SK-N-SH (cell line): ENCODE measurements around the gene UMODL1. TPM values are rescaled to one million over a fixed set of nuclear protein-coding genes. Genes with fewer than 3 reads are reported as not detected.
A peak's percentile ranks its signal among the peaks of the same experiment; 100 is the strongest.

Experiments
- CTCF ChIA-PET: fragments of 300-600, 350-600 bp; formaldehyde crosslinking; extraction: SDS; loops from one replicate; lab custom pipeline; 2021; lab: Yijun Ruan, JAX
- POLR2A ChIA-PET: fragments of 350-600 bp; sonication (Branson Sonifier 250); formaldehyde crosslinking; extraction: SDS; loops from one replicate; lab custom pipeline; 2020; ENCODE audit warnings: antibody characterized with exemption, inconsistent platforms; lab: Yijun Ruan, JAX
- DNase-seq: peaks from one replicate; pipeline ENCODE4 v3.0.0; 2012
- H2AFZ ChIP-seq: fragments of 200-600 bp; sonication (generic); 2 replicates; pipeline ENCODE4 v1.8.1; 2016; ENCODE audit warnings: antibody characterized with exemption, mild to moderate bottlenecking, low read depth
- H3F3A ChIP-seq: fragments of 200-600 bp; sonication (generic); replicated peaks from 2 replicates; pipeline ENCODE3; 2016; ENCODE audit warnings: antibody characterized with exemption, mild to moderate bottlenecking; ENCODE audit not compliant: insufficient read depth
- H3K27ac ChIP-seq, 2 experiments: fragments of 200-500 bp in 1 of 2; fragments of 200-600 bp in 1 of 2; sonication (Bioruptor generic) in 1 of 2; sonication (generic), shearing (Covaris generic) in 1 of 2; 2 replicates each; pipeline versions ENCODE4 v1.5.1 to v1.6.1; 2014 to 2016; ENCODE audit warnings: low read depth in 2 of 2, inconsistent platforms in 1 of 2, low read length in 1 of 2, mild to moderate bottlenecking in 1 of 2, mixed read lengths in 1 of 2
- H3K27me3 ChIP-seq: fragments of 200-600 bp; sonication (generic), shearing (Covaris generic); 2 replicates; pipeline ENCODE4 v1.6.1; 2016; ENCODE audit warnings: mixed run types; ENCODE audit not compliant: insufficient read depth
- H3K36me3 ChIP-seq, 2 experiments: fragments of 200-500 bp in 1 of 2; fragments of 200-600 bp in 1 of 2; sonication (Bioruptor generic) in 1 of 2; sonication (generic) in 1 of 2; replicated peaks in 1 of 2; 2 replicates each; pipeline versions ENCODE3 to v1.5.1; 2014 to 2016; ENCODE audit warnings: low read length in 1 of 2, mild to moderate bottlenecking in 1 of 2; ENCODE audit not compliant: insufficient read depth in 2 of 2, control insufficient read depth in 1 of 2
- H3K4me1 ChIP-seq, 2 experiments: fragments of 200-500 bp in 1 of 2; fragments of 200-600 bp in 1 of 2; sonication (Bioruptor generic) in 1 of 2; sonication (generic), shearing (Covaris generic) in 1 of 2; 2 replicates each; pipeline versions ENCODE4 v1.5.1 to v1.6.1; 2014 to 2016; ENCODE audit warnings: low read depth in 1 of 2, low read length in 1 of 2, mixed run types in 1 of 2; ENCODE audit not compliant: insufficient read depth in 2 of 2, control insufficient read depth in 1 of 2
- H3K4me2 ChIP-seq: fragments of 200-600 bp; sonication (generic), shearing (Covaris generic); 2 replicates; pipeline ENCODE4 v1.6.1; 2017; ENCODE audit warnings: mixed run types
- H3K4me3 ChIP-seq, 2 experiments: fragments of 200-500 bp in 1 of 2; fragments of 200-600 bp in 1 of 2; sonication (Bioruptor generic) in 1 of 2; sonication (generic), shearing (Covaris generic) in 1 of 2; 2 replicates each; pipeline versions ENCODE4 v1.5.1 to v1.8.1; 2014 to 2016; ENCODE audit warnings: low read depth in 2 of 2, inconsistent platforms in 1 of 2, low read length in 1 of 2, mild to moderate bottlenecking in 1 of 2, mixed read lengths in 1 of 2, moderate library complexity in 1 of 2
- H3K79me2 ChIP-seq: fragments of 200-600 bp; sonication (generic); 2 replicates; pipeline ENCODE4 v1.8.1; 2017; ENCODE audit warnings: mild to moderate bottlenecking; ENCODE audit not compliant: insufficient read depth
- H3K9ac ChIP-seq: fragments of 200-600 bp; sonication (generic); 2 replicates; pipeline ENCODE4 v1.6.1; 2017; ENCODE audit warnings: mixed run types
- H3K9me2 ChIP-seq: fragments of 200-600 bp; sonication (generic); 2 replicates; pipeline ENCODE4 v1.6.1; 2017; ENCODE audit warnings: mixed run types
- H3K9me3 ChIP-seq: fragments of 200-600 bp; sonication (generic); 2 replicates; pipeline ENCODE4 v1.6.1; 2017; ENCODE audit warnings: mixed run types, mild to moderate bottlenecking, moderate library complexity
- H4K20me1 ChIP-seq: fragments of 200-600 bp; sonication (generic); 2 replicates; pipeline ENCODE4 v1.6.1; 2017; ENCODE audit warnings: mild to moderate bottlenecking, mixed run types; ENCODE audit not compliant: insufficient read depth
- CHD2 ChIP-seq: fragments of 150-350 bp; IDR thresholded peaks from 2 replicates; pipeline ENCODE4 v1.6.1; 2018; ENCODE audit warnings: low read length; ENCODE audit not compliant: partially characterized antibody
- ELF1 ChIP-seq: IDR thresholded peaks from 2 replicates; pipeline ENCODE4 v1.4.0; 2012
- EZH2phosphoT487 ChIP-seq: fragments of 200-600 bp; sonication (generic); IDR thresholded peaks from 2 replicates; pipeline ENCODE4 v1.6.1; 2017; ENCODE audit warnings: low read depth, mixed run types, mild to moderate bottlenecking, antibody characterized with exemption, moderate library complexity, borderline replicate concordance
- FOSL2 ChIP-seq: IDR thresholded peaks from 2 replicates; pipeline ENCODE4 v1.4.0; 2012; ENCODE audit warnings: low read depth, mild to moderate bottlenecking, moderate library complexity, borderline replicate concordance
- FOXJ3 ChIP-seq: sonication (generic); formaldehyde crosslinking; IDR thresholded peaks from 2 replicates; pipeline ENCODE4 v1.5.1; 2020; ENCODE audit warnings: mild to moderate bottlenecking, missing genetic modification reagents
- GABPA ChIP-seq: IDR thresholded peaks from 2 replicates; pipeline ENCODE4 v1.4.0; 2012; ENCODE audit warnings: low read depth, mild to moderate bottlenecking
- IRF3 ChIP-seq: fragments of 150-350 bp; IDR thresholded peaks from 2 replicates; pipeline ENCODE4 v1.6.1; 2016; ENCODE audit warnings: mild to moderate bottlenecking, low read depth, low read length
- MAX ChIP-seq: IDR thresholded peaks from 2 replicates; pipeline ENCODE4 v1.4.0; 2012; ENCODE audit warnings: low read depth
- MEF2A ChIP-seq: IDR thresholded peaks from 2 replicates; pipeline ENCODE4 v1.4.0; 2012; ENCODE audit warnings: low read depth, borderline replicate concordance
- NFIC ChIP-seq: IDR thresholded peaks from 2 replicates; pipeline ENCODE4 v1.4.0; 2012; ENCODE audit warnings: borderline replicate concordance
- RAD21 ChIP-seq: IDR thresholded peaks from 2 replicates; pipeline ENCODE4 v1.6.1; 2012; ENCODE audit warnings: mild to moderate bottlenecking, low read length
- RFX5 ChIP-seq: IDR thresholded peaks from 2 replicates; pipeline ENCODE4 v1.6.1; 2012; ENCODE audit warnings: mild to moderate bottlenecking, improper control_type of control experiment, low read length
- RXRA ChIP-seq: IDR thresholded peaks from 2 replicates; pipeline ENCODE4 v1.4.0; 2012; ENCODE audit warnings: low read depth, mild to moderate bottlenecking, borderline replicate concordance
- SMC3 ChIP-seq: IDR thresholded peaks from 2 replicates; pipeline ENCODE4 v1.6.1; 2012; ENCODE audit warnings: low read depth, low read length, improper control_type of control experiment
- TAF1 ChIP-seq: IDR thresholded peaks from 2 replicates; pipeline ENCODE4 v1.6.1; 2012; ENCODE audit warnings: low read depth, mild to moderate bottlenecking, low read length, moderate library complexity, borderline replicate concordance
- USF1 ChIP-seq: IDR thresholded peaks from 2 replicates; pipeline ENCODE4 v1.4.0; 2012; ENCODE audit warnings: low read depth, borderline replicate concordance
- ZBTB33 ChIP-seq: IDR thresholded peaks from 2 replicates; pipeline ENCODE4 v1.4.0; 2012; ENCODE audit warnings: low read depth, borderline replicate concordance
- WGBS: methylation state at CpG from one replicate; pipeline ENCODE4 v1.1.6; 2017; ENCODE audit warnings: low lambda C conversion rate; 5-methylcytosine and 5-hydroxymethylcytosine counted together
- polyA plus RNA-seq, 3 experiments: library from polyadenylated mRNA; depleted of rRNA; stranded (reverse); fragments of >200 nt; gene quantifications; 2 replicates each; pipeline ENCODE4 v1.2.3, GENCODE V29; 2012

Gene UMODL1
- polyA plus RNA-seq, 1 of the 3 experiments (the other 2 are of a cell fraction), result not detected

- TF ChIP-seq ZBTB33 (no peak), MAX (peak; percentile 81), SMC3 (no peak), FOSL2 (peak; percentile 95), CHD2 (no peak), RAD21 (no peak), IRF3 (no peak), EZH2phosphoT487 (no peak), ELF1 (no peak)
Measured at GRCh38 chr21:42040411-42041180, 30.5 kb upstream of the UMODL1 start (continued).

- POLR2A ChIA-PET, result no interaction called here
- no peaks in the 10 kb centered on the region for H3K27me3 ChIP-seq
- H4K20me1 ChIP-seq, result no peaks in the 10 kb centered on the region
- peak overlapping the region in 1 of 2 experiments; percentile 88; a peak in 2 of 4 replicates for H3K27ac ChIP-seq
- no peaks in the 10 kb centered on the region for H3K9me3 ChIP-seq
- H3K4me3 ChIP-seq, result no peak overlapping the region
- CTCF ChIA-PET, result no interaction called here
- 92% methylated on average over 7 of the region's 7 CpGs for WGBS
- H3K79me2 ChIP-seq, result no peaks in the 10 kb centered on the region
- peak overlapping the region; percentile 58 for H3K4me2 ChIP-seq
- peak overlapping the region; percentile 61 for H3K9ac ChIP-seq
- TF ChIP-seq ZBTB33 (no peak), RXRA (no peak), IRF3 (no peak), GABPA (no peak), MEF2A (no peak), NFIC (no peak), RFX5 (no peak), ELF1 (no peak), MAX (no peak), TAF1 (no peak), FOXJ3 (CRISPR knock-in tag) (no peak), USF1 (no peak)
- TF ChIP-seq, all 33 proteins: peak for 0
- H3K4me1 ChIP-seq, result peaks cover 0 to 12% of the 10 kb centered on the region in 2 experiments; a peak in 2 of 4 replicates
- H3K36me3 ChIP-seq, result no peaks in the 10 kb centered on the region
- H3K9me2 ChIP-seq, result no peaks in the 10 kb centered on the region
- H3F3A ChIP-seq, result peaks cover 3% of the 10 kb centered on the region
- DNase-seq, result no peak
- no peak overlapping the region for H2AFZ ChIP-seq
Measured at GRCh38 chr21:42041246-42041645, 29.9 kb upstream of the UMODL1 start.
